GM12878 (cell line): Measurements from ENCODE around the gene RO60. TPM values are rescaled to one million over a fixed set of nuclear protein-coding genes. Genes with fewer than 3 reads are reported as not detected.

Source experiments
- ATF7 ChIP-seq: fragments of 450-650 bp; IDR thresholded peaks from 2 replicates; pipeline ENCODE4 v1.6.1; 2016; ENCODE audit warnings: low read depth, mild to moderate bottlenecking
- BCL11A ChIP-seq: IDR thresholded peaks from 2 replicates; pipeline ENCODE4 v1.6.1; 2011; ENCODE audit warnings: low read depth, low read length
- BHLHE40 ChIP-seq, 2 experiments: fragments of 450-650 bp in 1 of 2; IDR thresholded peaks; 2 replicates each; pipeline ENCODE4 v1.6.1; 2011 to 2017; ENCODE audit warnings: low read depth in 2 of 2, borderline replicate concordance in 1 of 2, improper control_type of control experiment in 1 of 2, low read length in 1 of 2, mild to moderate bottlenecking in 1 of 2
- CBX5 ChIP-seq: sonication (generic); IDR thresholded peaks from 2 replicates; pipeline ENCODE4 v1.6.1; 2016; ENCODE audit warnings: low read depth, moderate library complexity, mild to moderate bottlenecking, inconsistent platforms
- DPF2 ChIP-seq: fragments of 450-650 bp; IDR thresholded peaks from 2 replicates; pipeline ENCODE4 v1.6.1; 2017; ENCODE audit warnings: mild to moderate bottlenecking
- FOXK2 ChIP-seq: fragments of 450-650 bp; IDR thresholded peaks from 2 replicates; pipeline ENCODE4 v1.6.1; 2017; ENCODE audit warnings: mild to moderate bottlenecking, moderate library complexity
- HDAC2 ChIP-seq: fragments of 200-600 bp; sonication (generic); IDR thresholded peaks from 2 replicates; pipeline ENCODE4 v1.6.1; 2017
- KDM1A ChIP-seq: fragments of 200-600 bp; sonication (generic); IDR thresholded peaks from 2 replicates; pipeline ENCODE4 v1.6.1; 2016; ENCODE audit warnings: borderline replicate concordance
- NFYA ChIP-seq: IDR thresholded peaks from 2 replicates; pipeline ENCODE4 v1.6.1; 2011; ENCODE audit warnings: low read depth, mild to moderate bottlenecking, low read length, improper control_type of control experiment, borderline replicate concordance
- NRF1 ChIP-seq: conservative IDR thresholded peaks from 2 replicates; pipeline ENCODE4 v1.6.1; 2011; ENCODE audit warnings: mild to moderate bottlenecking, low read depth, low read length, improper control_type of control experiment
- PAX8 ChIP-seq: fragments of 450-650 bp; IDR thresholded peaks from 2 replicates; pipeline ENCODE4 v1.6.1; 2017; ENCODE audit warnings: mild to moderate bottlenecking, moderate library complexity
- POLR2AphosphoS5 ChIP-seq: IDR thresholded peaks from 2 replicates; pipeline ENCODE4 v1.6.1; 2011; ENCODE audit warnings: mild to moderate bottlenecking, low read length, inconsistent platforms
- SREBF2 ChIP-seq: IDR thresholded peaks from 2 replicates; pipeline ENCODE4 v1.6.1; 2012; ENCODE audit warnings: mild to moderate bottlenecking, low read length
- STAT3 ChIP-seq: IDR thresholded peaks from 2 replicates; pipeline ENCODE4 v1.6.1; 2011; ENCODE audit warnings: low read depth, low read length, improper control_type of control experiment
- TAF1 ChIP-seq: IDR thresholded peaks from 2 replicates; pipeline ENCODE4 v1.6.1; 2011; ENCODE audit warnings: mild to moderate bottlenecking, low read depth, low read length, borderline replicate concordance
- polyA plus RNA-seq, 11 experiments: library from polyadenylated mRNA; depleted of rRNA in 4 of 11; unstranded in 6 of 11; stranded (reverse) in 5 of 11; fragments of >200 nt; fragmentation: Nextera tagmentation in 4 of 11; fragmentation: Illumina TruSeq in 1 of 11; extraction: Ambion mirVana in 4 of 11; extraction: Trizol in 1 of 11; gene quantifications; 1 replicate in 1 of 11; 2 replicates in 10 of 11; pipeline versions ENCODE4 v1.2.1 to v1.2.3, GENCODE V29; 2011 to 2016; ENCODE audit warnings: inconsistent platforms in 2 of 11, missing spikeins in 2 of 11, low read depth in 1 of 11
- total RNA-seq, 4 experiments: library from RNA; depleted of rRNA in 3 of 4; stranded (reverse); fragments of >200 nt in 3 of 4; fragmentation: Illumina TruSeq in 1 of 4; extraction: Trizol in 1 of 4; gene quantifications; 2 replicates each; pipeline versions ENCODE4 v1.2.1 to v1.2.3, GENCODE V29; 2013 to 2021
- TF ChIP-seq, protein P1 (sequence below): IDR thresholded peaks from 2 replicates; pipeline ENCODE4 v1.6.1; 2012; ENCODE audit warnings: improper control_type of control experiment, low read depth, low read length; ENCODE audit not compliant: insufficient replicate concordance
- TF ChIP-seq, protein P2 (sequence below): fragments of 450-650 bp; IDR thresholded peaks from 2 replicates; pipeline ENCODE4 v1.6.1; 2017; ENCODE audit warnings: mild to moderate bottlenecking
- TF ChIP-seq, protein P3 (sequence below): IDR thresholded peaks from 2 replicates; pipeline ENCODE4 v1.6.1; 2012; ENCODE audit warnings: mild to moderate bottlenecking, low read depth, low read length
- TF ChIP-seq, protein P4 (sequence below): fragments of 450-650 bp; IDR thresholded peaks from 2 replicates; pipeline ENCODE4 v1.6.1; 2016; ENCODE audit warnings: mild to moderate bottlenecking

Gene RO60
- total and polyA plus RNA-seq, 10 of the 15 experiments (the other 5 are each of a cell fraction or from before 2014, with no cell fraction given) = 21.1 to 143 (median 83.1) TPM

DNA sequence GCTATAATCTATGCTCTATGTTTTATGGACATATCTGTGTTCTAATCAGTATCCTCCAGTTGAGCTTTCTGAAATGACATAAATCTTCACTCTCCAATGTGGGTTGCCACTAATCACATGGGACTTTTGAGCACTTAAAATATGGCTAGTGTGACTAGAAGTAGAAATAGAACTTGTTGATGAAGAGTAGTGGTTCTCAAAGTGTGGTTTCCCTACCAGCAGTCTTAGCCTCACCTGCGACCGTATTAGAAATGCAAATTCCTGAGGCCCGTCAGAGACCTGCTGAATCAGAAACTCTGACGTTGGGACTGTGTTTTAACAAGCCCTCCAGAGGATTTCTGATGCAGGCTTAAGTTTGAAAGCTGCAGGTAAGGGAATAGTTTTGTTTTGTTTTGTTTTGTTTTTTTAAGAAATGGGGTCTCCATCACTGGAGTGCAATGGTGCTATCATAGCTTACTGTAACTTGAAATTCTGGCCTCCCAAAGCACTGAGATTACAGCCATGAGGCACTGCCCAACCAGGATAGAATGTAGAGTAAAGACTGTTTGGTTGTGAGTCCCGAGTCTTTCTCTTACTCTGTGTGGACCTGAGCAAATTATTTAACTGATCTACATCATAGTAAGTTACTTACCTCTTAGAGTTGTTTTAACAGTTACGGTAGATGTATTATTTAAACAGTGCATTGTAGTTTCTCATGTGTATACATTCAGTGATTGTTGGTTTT, 24.1 kb downstream of the RO60 start (continued):
- TF ChIP-seq NFYA = no peak
- TF ChIP-seq, protein P1, sequence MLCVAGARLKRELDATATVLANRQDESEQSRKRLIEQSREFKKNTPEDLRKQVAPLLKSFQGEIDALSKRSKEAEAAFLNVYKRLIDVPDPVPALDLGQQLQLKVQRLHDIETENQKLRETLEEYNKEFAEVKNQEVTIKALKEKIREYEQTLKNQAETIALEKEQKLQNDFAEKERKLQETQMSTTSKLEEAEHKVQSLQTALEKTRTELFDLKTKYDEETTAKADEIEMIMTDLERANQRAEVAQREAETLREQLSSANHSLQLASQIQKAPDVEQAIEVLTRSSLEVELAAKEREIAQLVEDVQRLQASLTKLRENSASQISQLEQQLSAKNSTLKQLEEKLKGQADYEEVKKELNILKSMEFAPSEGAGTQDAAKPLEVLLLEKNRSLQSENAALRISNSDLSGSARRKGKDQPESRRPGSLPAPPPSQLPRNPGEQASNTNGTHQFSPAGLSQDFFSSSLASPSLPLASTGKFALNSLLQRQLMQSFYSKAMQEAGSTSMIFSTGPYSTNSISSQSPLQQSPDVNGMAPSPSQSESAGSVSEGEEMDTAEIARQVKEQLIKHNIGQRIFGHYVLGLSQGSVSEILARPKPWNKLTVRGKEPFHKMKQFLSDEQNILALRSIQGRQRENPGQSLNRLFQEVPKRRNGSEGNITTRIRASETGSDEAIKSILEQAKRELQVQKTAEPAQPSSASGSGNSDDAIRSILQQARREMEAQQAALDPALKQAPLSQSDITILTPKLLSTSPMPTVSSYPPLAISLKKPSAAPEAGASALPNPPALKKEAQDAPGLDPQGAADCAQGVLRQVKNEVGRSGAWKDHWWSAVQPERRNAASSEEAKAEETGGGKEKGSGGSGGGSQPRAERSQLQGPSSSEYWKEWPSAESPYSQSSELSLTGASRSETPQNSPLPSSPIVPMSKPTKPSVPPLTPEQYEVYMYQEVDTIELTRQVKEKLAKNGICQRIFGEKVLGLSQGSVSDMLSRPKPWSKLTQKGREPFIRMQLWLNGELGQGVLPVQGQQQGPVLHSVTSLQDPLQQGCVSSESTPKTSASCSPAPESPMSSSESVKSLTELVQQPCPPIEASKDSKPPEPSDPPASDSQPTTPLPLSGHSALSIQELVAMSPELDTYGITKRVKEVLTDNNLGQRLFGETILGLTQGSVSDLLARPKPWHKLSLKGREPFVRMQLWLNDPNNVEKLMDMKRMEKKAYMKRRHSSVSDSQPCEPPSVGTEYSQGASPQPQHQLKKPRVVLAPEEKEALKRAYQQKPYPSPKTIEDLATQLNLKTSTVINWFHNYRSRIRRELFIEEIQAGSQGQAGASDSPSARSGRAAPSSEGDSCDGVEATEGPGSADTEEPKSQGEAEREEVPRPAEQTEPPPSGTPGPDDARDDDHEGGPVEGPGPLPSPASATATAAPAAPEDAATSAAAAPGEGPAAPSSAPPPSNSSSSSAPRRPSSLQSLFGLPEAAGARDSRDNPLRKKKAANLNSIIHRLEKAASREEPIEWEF = no peak
- no peak for TF ChIP-seq HDAC2
- TF ChIP-seq CBX5 = no peak
- TF ChIP-seq PAX8 = no peak
- TF ChIP-seq POLR2AphosphoS5 = no peak
- peak; percentile 62 for TF ChIP-seq ATF7
- no peak for TF ChIP-seq BCL11A
- TF ChIP-seq BHLHE40 (IDR thresholded peaks at IDR 0.05; ENCODE audit: borderline replicate concordance in 1 of 2, low read depth in 2 of 2, low read length in 1 of 2) = peak; percentile 54 to 69; a peak in 2 of 4 replicates
- TF ChIP-seq NRF1 = no peak
- TF ChIP-seq KDM1A = no peak
- TF ChIP-seq, protein P2, sequence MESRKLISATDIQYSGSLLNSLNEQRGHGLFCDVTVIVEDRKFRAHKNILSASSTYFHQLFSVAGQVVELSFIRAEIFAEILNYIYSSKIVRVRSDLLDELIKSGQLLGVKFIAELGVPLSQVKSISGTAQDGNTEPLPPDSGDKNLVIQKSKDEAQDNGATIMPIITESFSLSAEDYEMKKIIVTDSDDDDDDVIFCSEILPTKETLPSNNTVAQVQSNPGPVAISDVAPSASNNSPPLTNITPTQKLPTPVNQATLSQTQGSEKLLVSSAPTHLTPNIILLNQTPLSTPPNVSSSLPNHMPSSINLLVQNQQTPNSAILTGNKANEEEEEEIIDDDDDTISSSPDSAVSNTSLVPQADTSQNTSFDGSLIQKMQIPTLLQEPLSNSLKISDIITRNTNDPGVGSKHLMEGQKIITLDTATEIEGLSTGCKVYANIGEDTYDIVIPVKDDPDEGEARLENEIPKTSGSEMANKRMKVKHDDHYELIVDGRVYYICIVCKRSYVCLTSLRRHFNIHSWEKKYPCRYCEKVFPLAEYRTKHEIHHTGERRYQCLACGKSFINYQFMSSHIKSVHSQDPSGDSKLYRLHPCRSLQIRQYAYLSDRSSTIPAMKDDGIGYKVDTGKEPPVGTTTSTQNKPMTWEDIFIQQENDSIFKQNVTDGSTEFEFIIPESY = no peak
- TF ChIP-seq TAF1 = no peak
- TF ChIP-seq SREBF2 = no peak
- TF ChIP-seq DPF2 = no peak
- TF ChIP-seq, protein P3, sequence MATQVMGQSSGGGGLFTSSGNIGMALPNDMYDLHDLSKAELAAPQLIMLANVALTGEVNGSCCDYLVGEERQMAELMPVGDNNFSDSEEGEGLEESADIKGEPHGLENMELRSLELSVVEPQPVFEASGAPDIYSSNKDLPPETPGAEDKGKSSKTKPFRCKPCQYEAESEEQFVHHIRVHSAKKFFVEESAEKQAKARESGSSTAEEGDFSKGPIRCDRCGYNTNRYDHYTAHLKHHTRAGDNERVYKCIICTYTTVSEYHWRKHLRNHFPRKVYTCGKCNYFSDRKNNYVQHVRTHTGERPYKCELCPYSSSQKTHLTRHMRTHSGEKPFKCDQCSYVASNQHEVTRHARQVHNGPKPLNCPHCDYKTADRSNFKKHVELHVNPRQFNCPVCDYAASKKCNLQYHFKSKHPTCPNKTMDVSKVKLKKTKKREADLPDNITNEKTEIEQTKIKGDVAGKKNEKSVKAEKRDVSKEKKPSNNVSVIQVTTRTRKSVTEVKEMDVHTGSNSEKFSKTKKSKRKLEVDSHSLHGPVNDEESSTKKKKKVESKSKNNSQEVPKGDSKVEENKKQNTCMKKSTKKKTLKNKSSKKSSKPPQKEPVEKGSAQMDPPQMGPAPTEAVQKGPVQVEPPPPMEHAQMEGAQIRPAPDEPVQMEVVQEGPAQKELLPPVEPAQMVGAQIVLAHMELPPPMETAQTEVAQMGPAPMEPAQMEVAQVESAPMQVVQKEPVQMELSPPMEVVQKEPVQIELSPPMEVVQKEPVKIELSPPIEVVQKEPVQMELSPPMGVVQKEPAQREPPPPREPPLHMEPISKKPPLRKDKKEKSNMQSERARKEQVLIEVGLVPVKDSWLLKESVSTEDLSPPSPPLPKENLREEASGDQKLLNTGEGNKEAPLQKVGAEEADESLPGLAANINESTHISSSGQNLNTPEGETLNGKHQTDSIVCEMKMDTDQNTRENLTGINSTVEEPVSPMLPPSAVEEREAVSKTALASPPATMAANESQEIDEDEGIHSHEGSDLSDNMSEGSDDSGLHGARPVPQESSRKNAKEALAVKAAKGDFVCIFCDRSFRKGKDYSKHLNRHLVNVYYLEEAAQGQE = no peak
- TF ChIP-seq, protein P4, sequence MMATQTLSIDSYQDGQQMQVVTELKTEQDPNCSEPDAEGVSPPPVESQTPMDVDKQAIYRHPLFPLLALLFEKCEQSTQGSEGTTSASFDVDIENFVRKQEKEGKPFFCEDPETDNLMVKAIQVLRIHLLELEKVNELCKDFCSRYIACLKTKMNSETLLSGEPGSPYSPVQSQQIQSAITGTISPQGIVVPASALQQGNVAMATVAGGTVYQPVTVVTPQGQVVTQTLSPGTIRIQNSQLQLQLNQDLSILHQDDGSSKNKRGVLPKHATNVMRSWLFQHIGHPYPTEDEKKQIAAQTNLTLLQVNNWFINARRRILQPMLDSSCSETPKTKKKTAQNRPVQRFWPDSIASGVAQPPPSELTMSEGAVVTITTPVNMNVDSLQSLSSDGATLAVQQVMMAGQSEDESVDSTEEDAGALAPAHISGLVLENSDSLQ = peak; percentile 25; the same call in 1 of the 2 replicates
- TF ChIP-seq FOXK2 = no peak
- TF ChIP-seq STAT3 = no peak
